Astrocyte of the hippocampus (primary cell): Measurements from ENCODE around the gene SATB2.
A peak's percentile ranks its signal among the peaks of the same experiment; 100 is the strongest.

Source experiments
- DNase-seq: peaks from one replicate; pipeline ENCODE4 v3.0.0; 2011; ENCODE audit warnings: low read depth, low spot score

Gene SATB2

DNA sequence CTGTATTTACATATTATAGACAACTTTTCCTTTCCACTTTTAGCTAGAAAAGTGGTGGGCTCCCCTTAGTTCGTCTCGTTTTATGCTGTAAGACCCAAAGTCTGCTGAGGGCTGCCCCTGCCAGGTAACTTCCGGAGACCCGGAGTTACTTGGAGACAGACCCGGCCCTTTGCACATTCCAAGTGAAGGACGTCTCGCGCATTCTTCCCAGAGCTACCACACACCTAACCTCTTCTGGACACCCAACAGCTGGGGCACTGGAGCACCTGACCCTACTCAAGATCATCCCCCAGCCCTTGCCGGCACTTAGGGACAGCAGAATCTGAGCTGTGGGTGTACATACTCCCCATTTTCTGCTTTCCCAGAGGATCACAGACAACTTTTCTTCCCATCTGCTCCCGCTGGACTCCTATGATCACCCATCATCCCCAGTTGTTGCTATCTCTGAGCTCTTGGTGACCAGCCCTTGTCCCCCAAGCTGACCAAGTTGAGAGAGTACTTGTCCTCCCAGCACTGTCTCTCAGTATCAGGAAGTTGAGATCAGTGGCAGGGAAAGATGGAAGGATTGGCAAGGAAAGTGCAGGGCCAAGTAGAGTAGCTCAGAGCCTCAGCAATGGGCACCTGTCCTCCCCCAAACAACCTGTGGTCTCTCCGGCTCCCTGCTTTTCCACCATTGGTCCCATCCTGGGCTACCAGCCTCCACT lies 8.4 kb upstream of the SATB2 start:
- DNase-seq = no peak

DNA sequence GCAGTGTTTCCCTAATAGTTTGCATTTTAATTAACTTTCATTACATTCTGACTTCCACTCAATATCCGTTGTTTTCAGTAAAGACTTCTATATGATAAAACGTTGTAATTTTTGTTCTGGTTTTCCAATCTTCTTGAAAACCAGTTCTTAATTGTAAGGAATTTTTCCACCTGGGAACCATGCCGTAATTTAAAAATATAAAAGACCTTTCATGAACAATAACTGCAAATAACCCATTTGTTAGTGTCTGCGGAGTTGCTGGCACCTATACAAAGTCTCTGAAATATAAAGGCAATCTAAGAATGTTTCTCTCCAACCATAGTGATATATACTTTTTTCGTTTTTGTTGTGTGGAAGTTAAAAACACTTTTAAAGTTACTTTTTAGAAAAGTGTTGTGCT lies 7.7 kb upstream of the SATB2 start:
- no peak for DNase-seq

DNA sequence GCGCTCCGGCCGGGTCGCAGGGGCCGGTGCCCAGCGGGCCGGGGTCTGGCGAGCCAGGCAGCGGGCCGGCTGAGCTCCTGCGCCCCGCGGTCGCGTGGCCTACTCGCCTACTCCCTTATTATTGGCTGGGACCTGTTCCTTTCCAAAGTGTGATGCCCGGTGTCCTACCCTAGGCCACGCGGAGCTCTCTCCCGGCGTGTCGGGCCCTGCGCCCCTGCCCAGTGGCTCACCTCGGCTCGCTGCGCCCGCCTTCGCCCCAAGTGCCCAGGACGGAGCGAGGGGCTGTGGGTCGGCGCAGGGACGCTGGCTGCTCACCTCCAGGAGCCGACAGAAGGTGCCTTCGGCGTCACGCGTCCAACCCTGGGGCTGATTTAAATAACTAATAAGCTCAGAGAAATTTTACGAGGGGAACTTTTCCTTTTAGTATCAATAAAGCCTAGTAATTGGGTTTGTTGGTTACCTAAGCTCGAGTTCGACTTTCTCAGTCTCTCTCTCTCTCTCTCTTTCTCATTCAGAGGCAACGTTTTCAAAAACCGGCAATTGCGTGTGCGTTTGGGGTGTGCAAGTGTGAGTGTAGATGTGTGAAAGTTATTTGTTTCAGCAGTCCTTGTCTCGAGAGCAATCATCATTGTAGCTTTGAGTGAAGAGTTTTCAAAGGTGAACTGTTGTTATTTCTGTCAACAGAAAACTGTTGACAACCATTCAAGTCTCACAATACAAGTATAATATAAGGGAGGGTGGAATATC lies 7.0 kb upstream of the SATB2 start:
- DNase-seq = no peak

DNA sequence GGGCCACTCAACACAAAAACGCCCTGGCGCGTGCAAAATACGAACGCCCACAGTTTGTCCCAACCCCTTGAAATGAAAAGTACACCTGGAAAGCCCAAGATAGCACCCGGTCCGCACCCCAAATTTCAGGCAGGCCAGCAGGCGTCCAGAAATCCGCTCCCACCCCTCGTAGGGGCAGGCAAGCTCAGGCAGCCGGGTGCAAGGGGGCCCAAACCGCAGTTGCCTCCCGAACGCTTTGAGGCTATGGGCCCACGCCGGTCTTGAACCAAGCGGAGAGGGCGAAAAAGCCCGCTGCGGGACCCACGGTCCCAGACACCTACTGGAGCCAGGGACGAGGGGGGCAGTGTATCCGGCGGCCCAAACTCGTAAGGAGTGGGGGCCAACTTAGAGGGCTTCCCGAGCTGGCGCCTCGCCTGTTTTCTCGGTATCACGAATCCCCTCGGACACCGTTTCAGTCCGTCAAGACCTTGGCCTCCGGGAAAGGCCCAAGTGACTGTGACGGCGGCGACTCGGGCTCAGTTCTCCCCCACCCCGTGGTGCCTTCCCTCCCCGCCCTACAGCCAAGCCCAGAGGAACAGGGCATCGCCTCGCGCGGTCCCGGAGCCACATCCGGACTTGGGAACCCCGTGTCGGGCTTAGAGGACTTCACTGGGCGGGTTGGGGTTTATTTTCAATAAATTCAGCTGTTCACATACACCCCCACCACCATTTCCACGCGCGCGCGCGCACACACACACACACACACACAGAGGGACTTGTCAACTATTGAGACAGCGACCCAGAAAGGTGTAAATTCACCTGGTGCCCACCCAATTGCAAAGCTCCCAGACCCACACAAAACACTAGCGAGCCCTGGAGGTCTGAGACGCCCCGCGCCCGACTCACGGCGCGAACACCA lies 6.2 kb upstream of the SATB2 start:
- peak; percentile 36 for DNase-seq

DNA sequence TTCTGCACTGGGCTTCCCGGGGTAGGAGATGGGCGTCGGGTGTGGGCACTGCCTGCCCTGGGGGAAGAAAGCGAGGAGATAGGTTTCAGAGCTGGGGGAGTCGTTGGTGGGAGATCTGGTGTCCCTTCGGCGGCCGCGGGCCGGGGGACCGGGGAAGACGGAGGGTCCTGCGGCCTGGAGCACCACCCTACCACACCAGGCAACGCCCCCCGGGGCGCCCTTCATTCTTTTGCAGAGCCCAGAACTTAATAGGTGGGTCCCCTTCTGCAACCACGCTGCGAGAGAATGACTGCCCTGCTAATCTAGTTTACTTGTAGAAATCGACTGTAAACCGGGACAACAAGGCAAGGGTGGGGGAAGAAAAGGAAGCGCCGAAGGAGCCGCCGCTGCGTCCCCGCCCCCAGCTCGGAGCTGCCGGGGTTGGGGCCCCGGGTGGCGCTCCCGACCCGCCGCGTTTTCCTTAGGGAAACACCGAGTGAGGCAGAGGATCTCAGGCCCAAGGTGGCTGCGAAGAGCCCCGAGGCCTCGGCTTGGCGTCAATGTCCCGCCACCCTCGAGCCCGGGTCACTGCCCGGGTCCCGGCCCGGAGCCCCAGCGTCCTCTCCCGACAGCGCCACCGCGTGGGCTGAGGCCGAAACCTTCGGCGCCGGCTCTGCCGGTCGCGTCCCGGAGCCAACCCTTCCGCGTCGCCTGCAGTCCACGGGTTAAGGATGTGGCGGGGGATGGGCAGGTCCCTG lies 5.4 kb upstream of the SATB2 start:
- peak; percentile 92 for DNase-seq

DNA sequence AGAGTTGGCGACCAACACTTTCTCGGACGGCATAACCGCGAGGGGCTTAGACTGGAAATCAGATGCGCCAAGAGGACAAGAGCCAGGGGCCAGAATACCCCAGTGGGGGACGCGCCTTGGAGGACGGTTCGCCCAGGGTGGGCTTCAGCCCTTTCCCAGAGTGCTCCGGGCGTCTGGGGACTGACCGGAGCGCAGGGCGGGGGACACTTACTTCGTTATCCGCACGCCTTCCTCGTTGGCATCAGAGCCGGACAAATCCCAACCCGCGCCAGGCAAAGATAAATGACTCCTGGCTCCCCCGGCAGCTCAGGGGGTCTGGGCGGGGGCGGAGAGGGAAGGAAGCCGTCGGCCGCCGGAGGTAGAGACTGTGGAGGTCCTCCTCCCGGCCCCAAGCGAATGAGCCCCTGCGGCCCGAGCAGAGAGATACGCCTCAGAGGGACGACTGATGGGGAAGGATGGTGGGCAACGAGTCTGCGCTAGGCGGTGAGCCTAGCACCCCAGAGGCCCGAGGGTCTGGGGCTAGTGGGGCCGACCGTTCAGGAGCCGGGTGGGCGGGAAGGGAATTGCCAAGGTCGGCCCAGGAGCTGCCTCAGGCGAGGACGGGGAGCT lies 4.7 kb upstream of the SATB2 start:
- DNase-seq = peak; percentile 33

DNA sequence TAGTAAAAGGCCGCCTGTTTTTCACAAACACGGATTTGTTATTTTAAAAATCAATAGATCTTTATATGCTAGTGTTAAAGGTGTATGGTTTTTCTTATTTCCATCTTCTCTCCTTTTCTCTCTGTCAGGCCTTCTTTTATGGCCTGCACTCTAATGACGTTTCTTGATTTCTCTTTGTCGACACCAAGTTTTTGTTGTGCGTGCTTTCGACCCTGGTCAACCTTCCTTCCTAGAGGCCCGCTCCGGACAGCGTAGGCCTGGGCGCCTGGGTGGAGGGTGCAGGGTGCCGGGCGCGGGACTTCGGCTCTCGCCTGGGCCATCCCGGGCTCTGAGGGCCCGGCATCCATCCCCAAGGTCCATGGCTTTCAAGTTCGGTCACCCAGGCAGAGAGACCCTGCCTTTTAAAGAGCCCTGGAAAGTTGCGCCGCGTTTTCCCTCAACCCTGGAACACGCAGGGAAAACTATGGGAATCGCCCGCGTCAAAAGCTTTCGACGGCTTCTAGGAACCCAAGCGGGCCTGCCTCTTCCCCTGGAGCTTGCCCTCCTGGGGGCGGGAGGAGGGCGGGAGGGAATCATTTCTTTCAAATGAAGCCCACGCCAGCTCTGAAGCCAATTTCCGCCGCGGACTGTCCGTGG lies 4.1 kb upstream of the SATB2 start:
- DNase-seq = peak; percentile 39

DNA sequence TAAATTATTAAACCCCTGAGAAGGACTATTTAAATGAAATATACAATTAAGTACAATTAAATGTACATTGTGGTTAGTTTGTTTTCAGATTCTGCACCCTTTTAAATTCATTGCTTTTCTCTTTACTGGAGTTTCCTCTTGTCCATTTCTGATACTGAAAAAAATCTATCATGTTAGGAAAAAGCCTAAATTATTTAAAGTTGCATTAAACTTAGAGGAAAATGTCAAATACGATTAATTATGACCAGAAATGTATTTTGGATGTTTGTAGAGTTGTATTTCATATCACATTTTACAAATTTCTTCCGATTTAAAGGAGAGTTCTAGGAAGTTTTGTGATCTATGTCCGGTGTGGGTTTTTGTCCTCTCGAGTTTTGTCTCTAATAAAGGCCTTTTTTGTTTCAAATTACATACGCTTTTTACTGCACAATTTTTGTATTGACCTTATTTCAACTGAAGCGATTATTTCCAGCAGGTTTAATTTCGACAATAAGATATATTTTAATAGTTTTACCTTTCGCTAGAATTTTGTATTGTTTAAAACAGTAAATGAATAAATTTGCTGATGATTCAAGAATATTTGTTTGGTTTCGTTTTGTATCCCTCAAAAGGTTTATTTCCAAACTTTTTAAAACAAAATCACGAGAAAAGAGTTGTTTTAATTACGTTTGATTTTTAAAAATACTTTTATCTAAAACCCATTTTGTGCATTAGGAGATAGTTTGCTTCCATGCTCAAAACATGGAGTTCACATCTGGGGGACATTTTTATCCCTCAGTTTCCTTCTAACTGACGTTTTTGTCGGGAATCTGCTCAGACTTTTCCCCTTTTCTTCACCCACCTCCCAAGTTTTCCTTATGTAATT lies 3.3 kb upstream of the SATB2 start:
- peak; percentile 35 for DNase-seq

DNA sequence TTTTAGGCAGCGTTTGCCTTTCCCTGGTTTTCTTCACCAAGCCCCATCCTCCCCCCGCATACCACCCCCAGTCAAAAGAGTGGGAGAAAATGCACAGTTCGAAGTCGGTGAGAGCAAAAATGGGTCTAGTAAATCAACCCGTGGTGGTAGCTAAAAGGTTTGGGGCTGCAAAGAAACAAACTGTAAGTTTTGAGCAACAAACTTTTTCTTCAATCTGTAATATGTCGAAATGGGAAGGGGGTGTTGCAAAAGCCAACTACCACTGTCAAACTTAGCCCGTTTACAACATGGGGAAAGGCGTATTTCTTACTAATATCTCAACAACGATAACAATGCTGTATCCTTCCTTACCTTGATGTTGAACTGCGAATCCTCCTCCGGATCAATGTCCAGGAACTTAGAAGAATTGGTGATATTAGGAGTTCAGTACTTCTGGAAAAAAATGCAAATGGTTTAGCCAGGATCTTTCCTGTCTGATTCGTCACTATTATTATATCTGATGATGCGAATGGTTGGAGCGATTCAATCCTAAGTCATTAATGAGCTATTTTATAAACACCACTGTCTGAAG lies 2.4 kb upstream of the SATB2 start:
- peak; percentile 55 for DNase-seq

DNA sequence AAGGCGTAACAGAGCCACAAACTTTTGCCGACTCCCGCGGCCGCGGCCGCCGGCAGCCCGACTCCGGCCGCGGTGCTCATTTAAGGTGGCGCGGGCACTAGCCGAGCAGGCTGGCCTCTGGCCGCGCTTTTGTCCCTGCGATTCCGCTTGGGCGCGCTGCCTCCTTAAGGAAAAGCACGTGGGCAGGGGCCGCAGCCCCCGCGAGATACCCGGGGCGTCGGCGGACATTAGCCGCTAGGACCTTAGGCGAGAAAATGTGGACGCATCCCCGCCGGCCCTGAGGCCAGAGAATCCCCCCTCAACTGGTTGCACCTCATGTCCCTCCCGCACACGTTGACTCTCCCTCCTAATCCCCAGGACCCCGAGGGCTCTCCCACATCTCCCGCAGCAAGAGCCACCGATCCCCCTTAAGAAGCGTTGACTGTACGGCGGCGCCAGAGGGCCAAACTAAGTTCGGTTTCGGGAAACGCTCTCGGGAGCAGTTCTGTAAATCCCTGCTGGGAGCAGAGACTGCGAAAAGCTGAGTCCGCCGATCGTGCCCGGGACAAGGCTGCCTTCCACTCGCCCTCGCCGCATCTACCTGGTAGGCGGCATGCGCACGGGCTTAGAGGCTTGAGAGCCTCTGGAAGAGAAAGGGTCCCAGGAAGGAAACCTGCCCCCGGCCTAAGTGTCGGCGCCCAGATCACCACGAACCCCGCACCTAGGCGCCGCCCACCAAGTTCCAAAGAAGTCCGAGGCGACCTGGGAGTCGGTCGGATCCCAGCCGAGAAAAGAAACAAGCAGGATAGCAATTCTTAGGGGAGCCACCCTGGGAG lies 1.8 kb upstream of the SATB2 start:
- peak; percentile 97 for DNase-seq

DNA sequence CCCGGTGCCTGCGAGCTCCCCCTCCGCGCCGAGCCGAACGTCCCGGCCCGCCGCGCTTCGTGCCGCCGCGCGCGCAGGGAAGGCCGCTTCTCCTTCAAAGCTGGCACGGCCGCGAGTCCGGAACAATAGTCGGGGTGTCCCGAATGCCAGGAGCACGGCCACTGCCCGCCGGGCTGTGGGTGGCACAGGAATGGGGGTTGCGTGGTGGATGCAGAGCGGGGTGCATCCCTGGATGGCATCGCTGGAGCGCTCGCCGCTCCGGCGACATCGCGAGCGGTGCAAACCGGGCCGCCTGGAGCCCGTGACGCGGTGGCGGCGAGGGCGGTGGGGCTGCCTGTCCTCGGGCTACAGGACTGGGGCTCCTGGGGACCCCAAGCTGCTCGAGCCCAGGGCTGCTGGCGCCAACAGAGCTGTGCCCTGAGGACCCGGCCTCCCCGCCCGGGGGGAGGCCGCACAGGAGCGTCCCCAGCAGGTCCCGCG lies 1.1 kb upstream of the SATB2 start:
- DNase-seq = no peak

DNA sequence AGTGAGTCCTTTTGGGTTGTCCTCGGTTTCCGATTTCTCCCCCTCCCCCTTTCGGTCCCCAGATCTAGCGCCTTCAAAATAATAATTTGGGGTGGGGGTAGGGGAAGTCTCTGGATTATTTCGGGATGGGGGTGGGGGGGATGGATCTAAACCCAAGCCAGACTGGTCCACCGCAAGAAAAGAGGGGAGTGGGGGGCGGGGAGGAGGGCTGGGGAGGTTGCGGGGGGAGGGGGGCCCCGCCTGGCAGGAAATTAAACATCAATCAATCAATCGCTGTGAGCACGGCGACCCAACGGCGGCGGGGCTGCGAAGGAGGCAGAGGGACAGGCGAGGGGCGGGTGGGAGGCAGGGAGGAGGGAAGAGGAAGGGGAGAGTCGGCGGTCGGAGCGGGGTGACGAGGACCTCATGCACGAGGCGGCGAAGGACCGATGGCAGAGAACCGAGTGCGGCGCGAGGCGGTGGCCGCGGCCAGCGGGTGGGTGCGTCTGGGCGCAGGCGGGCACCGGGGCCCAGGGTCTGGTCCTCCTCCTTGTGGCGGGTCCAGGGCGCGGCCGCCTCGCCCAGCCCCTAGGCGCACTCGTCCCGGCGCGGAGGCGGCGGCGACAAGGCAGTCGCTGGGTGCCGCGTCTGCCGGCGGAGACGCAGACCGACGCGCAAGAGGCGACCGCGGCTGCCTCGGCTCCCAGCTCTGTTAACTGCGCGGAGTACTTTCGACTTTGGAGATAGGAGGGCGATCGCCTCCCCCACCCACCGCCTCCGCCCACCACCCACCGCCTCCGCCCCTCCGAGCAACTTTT lies 468 bp upstream of the SATB2 start:
- peak; percentile 75 for DNase-seq

DNA sequence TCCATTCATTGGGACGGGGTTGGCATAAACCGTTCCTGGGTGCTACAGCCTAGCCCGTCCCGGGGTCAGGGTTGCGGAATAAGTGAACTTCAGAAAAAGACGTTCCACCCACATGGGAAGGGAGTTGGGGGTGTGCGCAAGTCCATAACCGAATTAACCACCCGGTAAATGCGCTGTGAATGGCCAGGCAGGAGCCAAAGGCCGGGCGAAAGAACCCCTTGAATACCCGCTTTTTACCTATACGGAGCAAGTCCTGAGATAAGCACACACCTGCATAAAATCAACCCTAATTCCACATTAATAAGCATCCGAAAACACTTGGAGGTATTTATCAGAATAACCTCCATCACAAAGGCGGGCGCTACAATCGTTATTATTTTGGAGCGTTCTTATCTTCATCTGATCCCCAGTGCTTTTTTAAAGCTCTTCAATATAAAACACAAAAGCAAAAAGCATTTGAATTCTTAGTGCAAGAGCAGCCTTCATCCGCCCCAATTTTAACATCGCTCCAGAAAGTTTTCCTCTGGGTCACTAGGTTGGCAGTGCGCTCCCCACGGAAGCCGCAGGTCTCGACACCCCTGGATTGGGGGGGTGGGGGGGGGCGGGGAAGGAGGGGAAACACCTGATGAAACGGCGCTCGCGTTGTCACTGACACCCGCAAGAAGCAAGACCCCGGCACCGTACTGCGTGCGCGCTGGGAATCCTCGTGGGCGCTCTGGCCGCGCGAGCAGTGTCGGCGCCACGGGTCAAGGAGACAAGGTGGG lies 1.2 kb downstream of the SATB2 start:
- DNase-seq = peak; percentile 56

DNA sequence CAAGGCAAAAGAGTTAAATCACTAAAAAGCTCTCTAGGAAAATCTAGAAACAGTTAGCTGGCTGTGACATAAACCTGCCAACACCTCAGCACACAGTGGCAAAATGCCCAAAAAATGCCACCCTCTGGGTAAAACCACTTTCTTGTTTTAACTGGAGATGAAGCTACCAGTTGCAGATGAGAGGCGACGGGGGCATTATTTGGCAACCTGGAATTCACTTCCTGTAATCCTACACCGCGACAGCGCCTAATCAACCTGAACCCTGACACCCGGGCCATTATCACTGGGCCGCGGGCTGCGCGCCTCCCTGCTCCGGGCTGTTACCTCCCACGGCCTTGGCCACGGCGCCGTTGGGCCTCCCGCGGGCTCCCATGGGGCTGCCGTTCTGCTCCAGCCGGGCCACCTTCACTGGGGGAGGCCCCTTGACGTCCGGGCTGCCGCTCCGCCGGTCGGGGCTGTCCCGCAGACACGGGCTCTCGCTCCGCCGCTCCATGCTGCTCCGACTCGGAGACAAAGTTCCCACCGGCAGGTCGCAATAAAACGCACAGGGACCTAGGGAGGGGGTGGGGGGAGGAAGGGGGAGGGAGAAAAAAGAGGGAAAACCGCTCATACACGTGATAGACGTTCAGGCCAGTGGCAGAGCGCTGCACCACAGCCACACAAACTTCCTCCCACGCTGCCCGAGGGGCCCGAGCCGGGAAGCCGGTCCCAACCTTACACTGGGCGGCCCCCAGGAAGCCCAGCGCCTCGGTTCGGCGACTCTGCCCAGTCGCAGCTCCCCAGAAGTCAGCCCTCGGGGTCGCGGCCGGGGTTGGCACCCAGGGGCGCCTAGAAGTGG lies 2.0 kb downstream of the SATB2 start:
- DNase-seq = peak; percentile 75

DNA sequence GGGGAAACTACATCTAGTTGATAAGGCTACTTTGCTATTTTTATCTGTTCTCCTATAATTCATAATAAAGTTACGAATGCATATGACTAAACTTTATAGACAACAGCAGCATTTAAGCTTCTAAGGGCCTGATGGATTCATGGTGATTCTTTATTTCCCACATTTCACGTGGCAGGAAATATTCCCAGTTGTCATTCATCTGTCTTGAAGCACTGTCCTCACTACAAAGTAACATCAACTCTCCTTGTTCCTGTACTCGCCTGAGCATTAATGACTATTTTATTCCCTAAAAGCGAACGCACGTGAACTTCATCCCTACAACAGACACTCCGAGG lies 2.6 kb downstream of the SATB2 start:
- DNase-seq = no peak

DNA sequence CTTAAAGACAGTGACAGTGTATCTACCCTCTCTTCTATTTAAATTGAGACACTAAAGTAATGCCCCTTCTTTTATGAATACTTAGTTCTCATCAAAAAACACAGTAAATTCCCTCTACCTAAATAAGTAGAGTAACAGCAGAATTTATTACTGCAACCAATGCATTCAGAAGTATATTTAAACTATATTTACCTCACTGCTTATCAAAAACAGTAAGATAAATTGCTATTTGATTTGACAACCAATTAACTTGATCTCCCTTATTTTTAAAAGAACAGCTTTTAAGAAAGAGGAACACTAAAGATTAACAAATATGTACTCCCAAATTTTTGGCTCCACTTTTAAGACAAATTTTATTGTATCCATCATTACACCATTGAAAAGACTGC lies 4.8 kb downstream of the SATB2 start:
- DNase-seq = no peak
